Activated naive CD4-positive, alpha-beta T cell treated with anti-CD3 and anti-CD28 coated beads, Interleukin-2, amount 10 ng/mL, durations not matched to agents 7 days and 5 days (primary cell): ENCODE measurements around the gene SMAD3.
"Not testable (repeated sequence)": the region's sequence is repeated elsewhere in the genome, so short reads cannot be mapped to it uniquely, and the experiment has no call there.

Experiments
- CTCF ChIA-PET: fragments of 350-600 bp; sonication (Branson Sonifier 250); formaldehyde crosslinking; loops from one replicate; lab custom pipeline; 2021; ENCODE audit warnings: antibody characterized with exemption; lab: Charles Lee
- DNase-seq: peaks from one replicate; pipeline ENCODE4 v3.0.0-alpha.2; 2020
- H3K27ac Mint-ChIP-seq: one replicate; pipeline ENCODE4 v1.8.0; 2021; ENCODE audit warnings: mild to moderate bottlenecking, moderate library complexity, mixed read lengths
- H3K27me3 Mint-ChIP-seq: one replicate; pipeline ENCODE4 v1.8.0; 2021; ENCODE audit warnings: mild to moderate bottlenecking, mixed read lengths
- H3K36me3 Mint-ChIP-seq: one replicate; pipeline ENCODE4 v1.8.0; 2021; ENCODE audit warnings: mixed read lengths
- H3K4me1 Mint-ChIP-seq: one replicate; pipeline ENCODE4 v1.8.0; 2021; ENCODE audit warnings: mixed read lengths
- H3K4me3 Mint-ChIP-seq: one replicate; pipeline ENCODE4 v1.8.0; 2021; ENCODE audit warnings: mild to moderate bottlenecking, moderate library complexity, mixed read lengths
- H3K9me3 Mint-ChIP-seq: one replicate; pipeline ENCODE4 v1.8.0; 2021; ENCODE audit warnings: mixed read lengths

The SMAD3 gene

GRCh38 chr15:67074886-67075229 lies 9.5 kb downstream of the SMAD3 start:
- CTCF ChIA-PET, result interaction anchor here (0.9 to 1.0 kb wide), 2 partner anchors 8 to 42 kb away, joined by 3 to 6 read pairs; no protein-coding TSS in a partner anchor
- Mint-ChIP-seq H3K27me3 (no peaks in the 10 kb centered on the region), H3K4me1 (peaks cover 90% of the 10 kb centered on the region), H3K36me3 (peaks cover 75% of the 10 kb centered on the region), H3K9me3 (no peaks in the 10 kb centered on the region), H3K27ac (peak overlapping the region; percentile 87), H3K4me3 (peak overlapping the region; percentile 40)
- DNase-seq, result no peak

- Mint-ChIP-seq H3K27ac (peak overlapping the region; percentile 87), H3K36me3 (peaks cover 75% of the 10 kb centered on the region), H3K4me1 (peaks cover 90% of the 10 kb centered on the region), H3K4me3 (peak overlapping the region; percentile 40)
- H3K9me3 Mint-ChIP-seq, DNase-seq, CTCF ChIA-PET, H3K27me3 Mint-ChIP-seq: not testable (repeated sequence)
Measured at GRCh38 chr15:67075555-67076135, 10.2 kb downstream of the SMAD3 start.

GRCh38 chr15:67076147-67076843 lies 10.9 kb downstream of the SMAD3 start:
- Mint-ChIP-seq H3K36me3 (peaks cover 75% of the 10 kb centered on the region), H3K9me3 (no peaks in the 10 kb centered on the region), H3K27ac (peak overlapping the region; percentile 77), H3K27me3 (no peaks in the 10 kb centered on the region), H3K4me3 (peak overlapping the region; percentile 31), H3K4me1 (peaks cover 90% of the 10 kb centered on the region)
- peak; percentile 34 for DNase-seq
- CTCF ChIA-PET, result interaction anchor here (0.7 kb wide), 1 partner anchor 149 kb away, joined by 4 read pairs; no protein-coding TSS in a partner anchor

GRCh38 chr15:67077641-67078215 lies 12.3 kb downstream of the SMAD3 start:
- no peaks in the 10 kb centered on the region for H3K27me3 Mint-ChIP-seq
- CTCF ChIA-PET, result no interaction called here
- H3K9me3 Mint-ChIP-seq, result no peaks in the 10 kb centered on the region
- peak overlapping the region; percentile 26 for H3K27ac Mint-ChIP-seq
- H3K36me3 Mint-ChIP-seq, result peaks cover 78% of the 10 kb centered on the region
- no peak for DNase-seq
- peaks cover 96% of the 10 kb centered on the region for H3K4me1 Mint-ChIP-seq
- no peak overlapping the region for H3K4me3 Mint-ChIP-seq

GRCh38 chr15:67079361-67079760 lies 14.0 kb downstream of the SMAD3 start:
- no peak overlapping the region for H3K27ac Mint-ChIP-seq
- no peak for DNase-seq
- H3K9me3 Mint-ChIP-seq, result no peaks in the 10 kb centered on the region
- no peak overlapping the region for H3K4me3 Mint-ChIP-seq
- peaks cover 96% of the 10 kb centered on the region for H3K4me1 Mint-ChIP-seq
- H3K36me3 Mint-ChIP-seq, result peaks cover 75% of the 10 kb centered on the region
- CTCF ChIA-PET, result interaction anchor here (0.7 to 2.4 kb wide), 4 partner anchors 9 to 131 kb away, joined by 3 to 9 read pairs (median 3); no protein-coding TSS in a partner anchor
- H3K27me3 Mint-ChIP-seq, result no peaks in the 10 kb centered on the region

- CTCF ChIA-PET, result interaction anchor here (0.7 to 3.8 kb wide), 10 partner anchors 7 to 134 kb away, joined by 3 to 19 read pairs (median 4); partner anchors contain the start of gene SMAD3
Measured at GRCh38 chr15:67080118-67080899, 14.9 kb downstream of the SMAD3 start.

GRCh38 chr15:67080900-67081431 lies 15.6 kb downstream of the SMAD3 start:
- Mint-ChIP-seq H3K4me3 (no peak overlapping the region), H3K36me3 (peaks cover 77% of the 10 kb centered on the region)
- peak; percentile 57 for DNase-seq

More at GRCh38 chr15:67080118-67080899, 14.9 kb downstream of the SMAD3 start:
- Mint-ChIP-seq H3K4me1 (peaks cover 96% of the 10 kb centered on the region), H3K27ac (peak overlapping the region; percentile 96), H3K36me3 (peaks cover 80% of the 10 kb centered on the region), H3K27me3 (no peaks in the 10 kb centered on the region), H3K4me3 (no peak overlapping the region), H3K9me3 (no peaks in the 10 kb centered on the region)
- no peak for DNase-seq

GRCh38 chr15:67082007-67082536 lies 16.7 kb downstream of the SMAD3 start:
- peak; percentile 88 for DNase-seq
- CTCF ChIA-PET, result interaction anchor here (0.9 to 3.8 kb wide), 11 partner anchors 9 to 222 kb away, joined by 3 to 19 read pairs (median 4); partner anchors contain the start of gene SMAD3
- Mint-ChIP-seq H3K4me1 (peaks cover 96% of the 10 kb centered on the region), H3K27me3 (no peaks in the 10 kb centered on the region), H3K36me3 (peaks cover 77% of the 10 kb centered on the region), H3K4me3 (peak overlapping the region; percentile 67), H3K9me3 (no peaks in the 10 kb centered on the region), H3K27ac (peak overlapping the region; percentile 96)

More at GRCh38 chr15:67080900-67081431, 15.6 kb downstream of the SMAD3 start:
- CTCF ChIA-PET, result interaction anchor here (1.0 to 3.8 kb wide), 9 partner anchors 8 to 135 kb away, joined by 3 to 19 read pairs (median 4); partner anchors contain the start of gene SMAD3
- Mint-ChIP-seq H3K27ac (peak overlapping the region; percentile 96), H3K9me3 (no peaks in the 10 kb centered on the region), H3K27me3 (no peaks in the 10 kb centered on the region), H3K4me1 (peaks cover 96% of the 10 kb centered on the region)

- Mint-ChIP-seq H3K4me3 (peak overlapping the region; percentile 67), H3K27ac (peak overlapping the region; percentile 96), H3K27me3 (no peaks in the 10 kb centered on the region), H3K36me3 (peaks cover 76% of the 10 kb centered on the region), H3K4me1 (peaks cover 96% of the 10 kb centered on the region), H3K9me3 (no peaks in the 10 kb centered on the region)
- DNase-seq, result peak; percentile 58
- CTCF ChIA-PET, result interaction anchor here (0.8 to 3.8 kb wide), 9 partner anchors 8 to 221 kb away, joined by 3 to 19 read pairs (median 4); no protein-coding TSS in a partner anchor
Measured at GRCh38 chr15:67083135-67083762, 17.8 kb downstream of the SMAD3 start.

GRCh38 chr15:67084561-67084960 lies 19.2 kb downstream of the SMAD3 start:
- H3K36me3 Mint-ChIP-seq, result peaks cover 72% of the 10 kb centered on the region
- H3K9me3 Mint-ChIP-seq, result no peaks in the 10 kb centered on the region
- CTCF ChIA-PET, result interaction anchor here (1.2 to 2.1 kb wide), 3 partner anchors 14 to 19 kb away, joined by 3 to 10 read pairs (median 4); partner anchors contain the start of gene SMAD3
- no peak for DNase-seq
- H3K4me1 Mint-ChIP-seq, result peaks cover 100% of the 10 kb centered on the region
- no peaks in the 10 kb centered on the region for H3K27me3 Mint-ChIP-seq
- peak overlapping the region; percentile 96 for H3K27ac Mint-ChIP-seq
- H3K4me3 Mint-ChIP-seq, result peak overlapping the region; percentile 41

- CTCF ChIA-PET, result interaction anchor here (1.3 to 2.1 kb wide), 2 partner anchors 15 to 16 kb away, joined by 3 to 10 read pairs; no protein-coding TSS in a partner anchor
- Mint-ChIP-seq H3K9me3 (no peaks in the 10 kb centered on the region), H3K4me3 (peak overlapping the region; percentile 41), H3K36me3 (peaks cover 65% of the 10 kb centered on the region), H3K27me3 (no peaks in the 10 kb centered on the region), H3K4me1 (peaks cover 100% of the 10 kb centered on the region), H3K27ac (peak overlapping the region; percentile 96)
- DNase-seq, result peak; percentile 66
Measured at GRCh38 chr15:67085237-67085817, 19.9 kb downstream of the SMAD3 start.
